ENCODE results near the gene RAD51B.

DNA sequence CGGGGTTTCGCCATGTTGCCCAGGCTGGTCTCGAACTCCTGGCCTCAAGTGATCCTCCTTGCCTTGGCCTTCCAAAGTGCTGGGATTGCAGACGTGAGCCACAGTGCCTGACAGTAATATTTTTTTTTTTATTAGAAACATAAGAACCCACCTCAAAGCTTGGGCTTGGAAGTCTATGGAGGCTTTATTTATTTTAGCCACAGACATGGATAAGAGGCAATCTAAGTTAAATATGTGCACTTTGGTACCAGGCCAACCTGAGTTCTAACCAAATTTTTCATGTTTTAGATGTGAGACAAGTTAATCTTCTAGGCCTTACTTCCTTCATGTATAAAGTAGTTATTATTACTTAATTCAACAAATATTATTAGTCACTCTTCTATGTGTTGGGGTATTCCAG lies 96.9 kb downstream of the RAD51B start:
- TF ChIP-seq POLR2AphosphoS5 (IDR thresholded peaks at IDR 0.05; ENCODE audit: borderline replicate concordance, low read depth, low read length) (no peak), EZH2 (IDR thresholded peaks at IDR 0.05) (no peak), FOXP2 (optimal IDR thresholded peaks at IDR 0.05; ENCODE audit: control extremely low read depth, extremely low read length, insufficient read depth) (no peak)
